GM06990 (cell line): ENCODE data around the gene ACSS2.

Source experiments
- DNase-seq: peaks from one replicate; pipeline ENCODE4 v3.0.0-alpha.2; 2011; ENCODE audit not compliant: insufficient read length; ENCODE audit errors: extremely low read depth
- H3K27me3 ChIP-seq: replicated peaks from 2 replicates; pipeline ENCODE4 v1.6.0; 2011; ENCODE audit warnings: low read length; ENCODE audit not compliant: control insufficient read depth, insufficient read depth
- H3K36me3 ChIP-seq: 2 replicates; pipeline ENCODE4 v1.5.1; 2011; ENCODE audit warnings: low read length; ENCODE audit not compliant: control insufficient read depth, insufficient read depth
- H3K4me3 ChIP-seq: replicated peaks from 2 replicates; pipeline ENCODE4 v1.5.1; 2011; ENCODE audit warnings: low read depth, mild to moderate bottlenecking, control low read depth, low read length
- TF ChIP-seq, protein P1 (sequence below): IDR thresholded peaks from 2 replicates; pipeline ENCODE4 v1.5.1; 2011; ENCODE audit warnings: low read length, control low read depth, mild to moderate bottlenecking, inconsistent platforms; ENCODE audit not compliant: insufficient read depth, poor library complexity, severe bottlenecking

The ACSS2 gene

DNA sequence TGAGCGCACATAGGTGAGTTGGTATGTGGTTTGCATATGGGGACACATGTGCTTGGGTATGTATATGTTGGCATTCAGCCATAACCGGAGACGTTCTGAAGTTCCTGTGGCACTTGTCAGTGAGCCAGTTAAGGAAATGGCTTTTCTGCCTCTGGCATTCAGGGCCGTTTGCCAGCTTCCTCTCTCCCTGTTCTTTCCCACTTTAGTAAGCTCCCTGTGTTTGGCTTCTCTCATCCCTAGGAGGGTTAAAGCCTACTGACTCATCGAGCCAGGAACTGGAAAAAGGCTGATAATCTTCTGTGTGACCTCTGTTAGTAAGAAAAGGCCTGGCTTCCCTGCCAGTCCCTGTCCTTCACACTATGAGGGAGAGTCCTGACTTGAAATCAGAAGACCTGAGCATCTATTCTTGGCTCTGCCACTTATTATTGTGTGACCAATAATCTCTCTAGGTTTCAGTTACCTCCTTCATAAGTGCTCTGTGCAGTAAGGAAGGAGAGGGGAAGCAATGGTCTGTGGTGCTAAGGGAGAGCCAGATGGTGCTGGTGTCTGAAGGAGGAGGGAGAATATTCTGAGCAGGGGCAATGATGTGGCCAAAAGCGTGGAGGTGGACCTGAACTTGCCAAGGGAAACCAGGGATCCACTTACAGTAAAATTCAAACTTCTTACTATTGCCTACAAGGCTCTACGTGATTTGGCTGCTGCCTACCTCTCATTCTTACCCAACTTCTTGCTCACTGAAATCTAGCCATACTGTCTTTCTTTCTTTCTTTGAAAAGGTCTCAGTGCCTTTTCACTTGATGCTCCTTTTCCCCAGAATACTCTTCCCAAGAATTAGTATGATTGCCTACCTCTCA lies 31.4 kb downstream of the ACSS2 start:
- TF ChIP-seq, protein P1, sequence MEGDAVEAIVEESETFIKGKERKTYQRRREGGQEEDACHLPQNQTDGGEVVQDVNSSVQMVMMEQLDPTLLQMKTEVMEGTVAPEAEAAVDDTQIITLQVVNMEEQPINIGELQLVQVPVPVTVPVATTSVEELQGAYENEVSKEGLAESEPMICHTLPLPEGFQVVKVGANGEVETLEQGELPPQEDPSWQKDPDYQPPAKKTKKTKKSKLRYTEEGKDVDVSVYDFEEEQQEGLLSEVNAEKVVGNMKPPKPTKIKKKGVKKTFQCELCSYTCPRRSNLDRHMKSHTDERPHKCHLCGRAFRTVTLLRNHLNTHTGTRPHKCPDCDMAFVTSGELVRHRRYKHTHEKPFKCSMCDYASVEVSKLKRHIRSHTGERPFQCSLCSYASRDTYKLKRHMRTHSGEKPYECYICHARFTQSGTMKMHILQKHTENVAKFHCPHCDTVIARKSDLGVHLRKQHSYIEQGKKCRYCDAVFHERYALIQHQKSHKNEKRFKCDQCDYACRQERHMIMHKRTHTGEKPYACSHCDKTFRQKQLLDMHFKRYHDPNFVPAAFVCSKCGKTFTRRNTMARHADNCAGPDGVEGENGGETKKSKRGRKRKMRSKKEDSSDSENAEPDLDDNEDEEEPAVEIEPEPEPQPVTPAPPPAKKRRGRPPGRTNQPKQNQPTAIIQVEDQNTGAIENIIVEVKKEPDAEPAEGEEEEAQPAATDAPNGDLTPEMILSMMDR, result no peak
- no peak for DNase-seq
- no peak overlapping the region for H3K4me3 ChIP-seq
- no peaks in the 10 kb centered on the region for H3K27me3 ChIP-seq
- H3K36me3 ChIP-seq, result no peaks in the 10 kb centered on the region

DNA sequence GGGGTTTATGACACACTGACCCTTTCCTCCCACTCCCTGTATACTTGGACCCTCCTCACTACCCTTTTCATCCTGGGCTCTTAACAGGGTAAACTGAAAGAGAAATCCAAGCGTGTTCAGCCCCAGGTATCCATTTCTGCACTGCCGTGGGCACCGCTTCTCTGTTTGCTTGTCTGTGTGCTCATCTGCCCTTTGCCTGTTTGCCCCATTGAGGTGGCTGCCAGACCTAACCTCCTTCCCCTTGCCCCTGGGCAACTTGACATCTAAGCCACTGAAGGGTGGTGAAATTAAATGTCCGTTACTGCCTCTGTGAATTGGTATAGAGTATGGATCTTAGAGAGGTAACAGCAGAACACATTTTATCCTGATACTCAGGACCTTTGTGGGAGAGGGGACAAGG lies 38.7 kb downstream of the ACSS2 start:
- Histone ChIP-seq H3K27me3 (no peaks in the 10 kb centered on the region), H3K4me3 (no peak overlapping the region), H3K36me3 (no peaks in the 10 kb centered on the region)
- DNase-seq, result no peak
- TF ChIP-seq, protein P1, result no peak

DNA sequence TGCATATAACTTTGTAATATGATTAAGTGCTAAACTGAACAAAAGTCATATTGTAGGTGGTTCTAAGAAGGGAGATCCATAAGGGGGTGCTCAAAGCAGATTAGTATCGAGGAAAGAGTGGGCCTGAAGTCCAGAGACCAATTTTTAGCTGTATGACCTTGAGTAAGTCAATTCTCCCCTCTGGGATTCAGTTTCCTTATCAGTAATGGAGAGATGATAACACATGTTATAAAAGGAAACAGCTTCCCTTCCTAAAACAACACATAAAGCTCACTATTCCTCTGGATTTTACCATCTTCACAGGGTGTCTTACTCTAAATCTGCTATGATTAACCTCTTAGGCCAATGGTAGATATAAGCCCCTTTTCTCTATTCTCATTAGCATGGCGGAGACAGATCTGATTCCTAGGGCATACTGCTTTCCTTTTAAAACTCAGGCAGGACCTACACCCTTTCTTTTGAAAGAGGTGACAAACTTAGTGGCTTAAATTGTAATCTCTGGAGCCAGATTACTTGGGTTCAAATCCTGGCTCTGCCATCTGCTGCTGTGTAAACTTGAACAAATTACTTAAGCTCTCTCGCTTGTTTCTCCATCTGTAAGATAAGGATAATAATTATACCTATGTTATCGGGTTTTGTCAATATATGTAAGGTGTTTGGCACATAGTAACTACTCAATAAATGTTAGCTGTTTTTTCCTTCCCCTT lies 39.5 kb downstream of the ACSS2 start:
- TF ChIP-seq, protein P1, result no peak
- H3K27me3 ChIP-seq, result no peaks in the 10 kb centered on the region
- H3K4me3 ChIP-seq, result no peak overlapping the region
- DNase-seq, result no peak
- no peaks in the 10 kb centered on the region for H3K36me3 ChIP-seq

DNA sequence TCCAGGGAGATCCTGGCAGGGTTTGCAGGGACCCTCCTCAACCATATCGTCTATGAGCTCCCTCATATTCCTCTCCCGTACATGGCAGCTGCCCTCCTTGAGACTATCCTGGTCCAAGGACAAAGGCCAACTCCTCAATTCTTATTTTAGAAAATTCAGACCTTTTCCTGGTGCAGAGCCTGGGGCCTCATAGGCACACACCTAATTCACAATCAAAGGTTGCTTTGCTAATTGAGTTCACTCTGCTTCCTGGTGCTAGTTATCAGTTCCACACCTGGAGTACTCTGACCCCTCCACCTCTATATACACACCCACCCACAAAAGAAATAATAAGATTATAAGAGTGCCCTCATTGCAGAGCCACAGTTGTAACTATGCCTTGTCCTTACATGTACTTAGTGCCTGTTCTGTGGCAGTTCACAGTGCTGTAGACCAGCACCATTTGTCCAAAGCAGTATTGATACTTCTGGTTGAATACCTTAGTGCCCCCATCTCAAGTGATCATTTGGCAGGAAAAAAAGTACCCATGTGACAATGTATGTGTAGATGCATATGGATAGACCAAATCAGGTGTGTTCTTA lies 40.5 kb downstream of the ACSS2 start:
- TF ChIP-seq, protein P1, result no peak
- H3K27me3 ChIP-seq, result no peaks in the 10 kb centered on the region
- H3K4me3 ChIP-seq, result no peak overlapping the region
- DNase-seq, result no peak
- no peaks in the 10 kb centered on the region for H3K36me3 ChIP-seq

DNA sequence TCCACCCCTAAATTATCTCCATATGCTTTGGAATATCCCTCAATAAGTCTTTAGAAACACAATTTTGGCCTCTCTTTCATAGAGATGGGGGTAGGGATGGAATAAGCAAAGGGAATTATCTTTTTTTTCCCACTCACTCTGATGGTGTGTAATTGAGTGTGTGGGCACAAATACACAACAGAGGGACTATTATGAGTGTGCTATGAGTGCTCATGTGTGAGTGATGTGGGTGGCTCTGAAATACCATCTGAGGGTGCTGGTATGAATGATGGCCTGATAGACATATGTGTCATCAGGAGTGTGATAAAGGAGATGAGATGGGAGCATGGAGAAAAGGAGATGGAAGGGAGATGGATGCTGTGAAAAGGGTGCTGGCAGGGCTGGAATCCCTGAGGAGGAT lies 43.6 kb downstream of the ACSS2 start:
- no peaks in the 10 kb centered on the region for H3K27me3 ChIP-seq
- TF ChIP-seq, protein P1, result no peak
- no peak for DNase-seq
- no peaks in the 10 kb centered on the region; the same call in 1 of the 2 replicates for H3K36me3 ChIP-seq
- H3K4me3 ChIP-seq, result no peak overlapping the region
